Skeletal muscle satellite cell (primary cell): Measurements from ENCODE around the gene UBQLN3.

Experiments used
- H3K27me3 ChIP-seq: 2 replicates; pipeline ENCODE4 v1.7.0; 2013; ENCODE audit warnings: low read length; ENCODE audit not compliant: control insufficient read depth, insufficient read depth
- H3K36me3 ChIP-seq: 2 replicates; pipeline ENCODE4 v1.7.0; 2013; ENCODE audit warnings: mild to moderate bottlenecking, control low read depth, low read length; ENCODE audit not compliant: insufficient read depth
- H3K4me1 ChIP-seq: 2 replicates; pipeline ENCODE4 v1.7.0; 2013; ENCODE audit warnings: low read length; ENCODE audit not compliant: control insufficient read depth, insufficient read depth
- H3K4me2 ChIP-seq: 2 replicates; pipeline ENCODE4 v1.7.0; 2013; ENCODE audit warnings: mild to moderate bottlenecking, low read length
- H3K4me3 ChIP-seq: 2 replicates; pipeline ENCODE4 v1.7.0; 2013; ENCODE audit warnings: low read length
- H3K9ac ChIP-seq: 2 replicates; pipeline ENCODE4 v1.7.0; 2013; ENCODE audit warnings: mild to moderate bottlenecking, low read depth, low read length, moderate library complexity
- H3K9me3 ChIP-seq: replicated peaks from 2 replicates; pipeline ENCODE4 v1.7.0; 2013; ENCODE audit warnings: mild to moderate bottlenecking, control low read depth, low read length

The UBQLN3 gene

DNA sequence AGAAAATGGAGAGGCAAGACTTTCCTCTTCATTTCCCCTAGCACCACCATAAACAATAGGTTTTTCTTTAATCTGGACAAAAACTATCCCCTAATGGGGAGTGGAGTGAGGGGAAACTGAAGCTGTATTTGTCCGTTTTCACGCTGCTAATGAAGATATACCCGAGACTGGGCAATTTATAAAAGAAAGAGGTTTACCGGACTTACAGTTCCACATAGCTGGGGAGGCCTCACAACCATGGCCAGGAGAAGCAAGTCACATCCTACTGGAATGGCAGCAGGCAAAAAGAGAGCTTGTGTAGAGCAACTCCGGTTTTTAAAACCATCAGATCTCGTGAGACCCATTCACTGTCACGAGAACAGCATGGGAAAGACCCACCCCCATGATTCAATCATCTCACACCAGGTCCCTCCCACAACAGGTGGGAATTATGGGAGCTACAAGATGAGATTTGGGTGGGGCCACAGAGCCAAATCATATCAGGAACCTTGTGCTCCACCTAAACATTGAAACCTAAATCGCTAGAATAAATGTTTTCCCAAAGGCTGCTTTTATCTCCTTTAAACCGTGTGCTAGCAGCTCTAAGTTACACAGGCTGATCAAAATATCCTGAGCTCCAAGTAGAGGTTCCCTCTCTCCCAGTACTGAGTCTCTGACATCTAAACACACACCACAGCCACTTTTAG is 4.3 kb downstream of the UBQLN3 start:
- Histone ChIP-seq H3K36me3 (no peaks in the 10 kb centered on the region), H3K9me3 (no peaks in the 10 kb centered on the region), H3K9ac (no peak overlapping the region), H3K4me2 (no peak overlapping the region), H3K4me3 (no peak overlapping the region), H3K4me1 (no peaks in the 10 kb centered on the region), H3K27me3 (peaks cover 9% of the 10 kb centered on the region)

DNA sequence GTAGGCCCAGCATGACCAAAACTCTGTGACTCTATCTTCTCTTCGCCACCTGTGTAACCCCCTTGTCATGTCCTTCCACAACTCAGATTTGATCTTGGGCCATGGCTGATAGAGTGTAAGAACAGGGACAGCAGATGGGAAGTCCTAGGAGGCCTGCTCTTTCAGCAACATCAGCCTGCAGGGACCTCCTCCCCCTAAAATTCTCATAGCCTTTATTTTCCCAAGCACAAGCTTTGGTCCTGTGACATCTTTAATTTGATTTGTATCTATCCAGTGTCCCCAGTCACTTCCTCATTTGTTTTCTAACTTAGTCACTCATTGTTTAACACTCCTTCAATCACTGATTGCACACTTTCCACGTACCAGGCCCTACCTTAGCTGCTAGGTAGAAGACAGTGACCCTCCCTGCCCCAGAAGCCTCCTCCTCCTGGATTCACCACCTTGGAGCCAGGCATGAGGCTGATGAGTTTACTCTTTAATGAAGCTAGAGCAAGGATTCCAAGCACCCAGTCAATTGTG is 5.3 kb downstream of the UBQLN3 start:
- Histone ChIP-seq H3K4me3 (no peak overlapping the region), H3K9ac (no peak overlapping the region), H3K9me3 (no peaks in the 10 kb centered on the region), H3K4me2 (no peak overlapping the region), H3K4me1 (no peaks in the 10 kb centered on the region), H3K27me3 (peaks cover 9% of the 10 kb centered on the region), H3K36me3 (no peaks in the 10 kb centered on the region)

DNA sequence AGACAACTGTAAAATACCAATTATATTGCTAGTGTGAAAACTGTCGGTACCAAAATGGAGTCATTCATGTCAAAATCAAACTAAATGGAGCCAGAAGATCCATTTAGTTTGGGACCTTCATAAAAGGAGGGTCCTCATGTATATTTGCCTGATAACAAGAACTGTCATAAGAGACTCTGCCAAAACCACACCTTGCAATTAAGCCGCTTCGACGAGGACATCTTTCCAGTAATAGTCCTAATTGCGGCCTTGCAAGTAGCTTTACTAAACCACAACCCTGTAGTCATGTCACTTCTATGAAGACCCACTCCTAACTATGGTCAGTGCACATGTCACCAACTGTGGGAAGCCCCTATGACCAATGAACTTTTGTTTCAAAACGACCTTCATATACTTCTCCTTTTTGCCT is 9.4 kb downstream of the UBQLN3 start:
- Histone ChIP-seq H3K4me2 (no peak overlapping the region), H3K27me3 (no peaks in the 10 kb centered on the region), H3K4me3 (no peak overlapping the region), H3K36me3 (no peaks in the 10 kb centered on the region), H3K4me1 (no peaks in the 10 kb centered on the region), H3K9ac (no peak overlapping the region), H3K9me3 (no peaks in the 10 kb centered on the region)

DNA sequence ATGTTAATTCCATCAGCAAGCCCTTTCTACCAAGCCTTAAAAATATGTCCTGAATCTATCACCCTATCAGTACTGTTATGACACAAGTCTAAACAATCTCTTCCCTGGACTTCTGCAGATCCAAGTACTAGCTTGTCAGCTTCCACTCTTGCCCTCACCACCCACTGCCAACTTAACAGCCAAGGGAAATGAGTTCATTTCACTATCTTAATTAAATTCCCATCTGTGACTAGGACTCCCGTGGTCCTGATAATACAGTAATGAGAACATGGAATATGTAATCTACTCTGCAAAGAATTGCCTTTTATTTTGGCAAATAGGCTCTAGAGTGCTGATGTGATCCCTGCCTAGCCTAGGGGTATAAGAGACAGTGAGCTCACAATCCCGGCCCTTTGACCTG is 10.1 kb downstream of the UBQLN3 start:
- H3K9me3 ChIP-seq = no peaks in the 10 kb centered on the region
- no peak overlapping the region for H3K9ac ChIP-seq
- no peak overlapping the region for H3K4me3 ChIP-seq
- H3K4me1 ChIP-seq = no peaks in the 10 kb centered on the region
- H3K36me3 ChIP-seq = no peaks in the 10 kb centered on the region
- no peaks in the 10 kb centered on the region for H3K27me3 ChIP-seq
- H3K4me2 ChIP-seq = no peak overlapping the region

DNA sequence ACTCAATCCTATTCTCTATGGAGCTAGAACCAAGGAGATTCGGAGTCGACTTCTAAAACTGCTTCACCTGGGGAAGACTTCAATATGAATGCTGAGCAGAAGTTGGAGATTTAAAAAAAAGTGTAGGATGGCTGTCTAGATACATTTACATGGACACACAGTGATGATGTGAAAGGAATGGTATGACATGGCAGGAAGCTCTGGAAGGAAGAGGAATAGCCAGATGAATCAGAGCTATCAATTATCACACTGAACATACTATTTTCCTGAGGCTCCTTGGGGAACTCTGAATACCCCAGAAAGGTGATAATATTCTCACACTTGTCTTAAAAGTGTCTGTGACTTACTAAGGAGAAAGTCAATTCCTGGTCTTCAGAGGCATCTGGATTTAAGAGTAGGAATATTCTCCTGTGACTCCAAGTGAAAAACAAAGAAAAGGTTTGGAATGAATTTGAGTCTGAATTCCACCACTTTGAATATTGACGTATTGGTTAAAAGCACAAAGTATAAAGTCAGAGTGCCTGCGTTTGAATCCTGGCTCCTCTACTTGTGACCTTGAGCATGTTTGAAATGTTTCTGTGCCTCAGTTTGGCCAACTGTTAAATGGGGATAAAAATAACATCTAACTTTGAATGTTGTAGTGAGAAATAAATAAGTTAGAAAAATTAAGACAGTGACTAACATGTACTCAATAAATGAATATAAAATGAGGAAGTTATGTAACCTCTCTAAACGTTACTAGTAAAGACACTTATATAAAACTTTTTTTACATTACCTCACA is 20.0 kb downstream of the UBQLN3 start:
- Histone ChIP-seq H3K9me3 (no peaks in the 10 kb centered on the region), H3K4me1 (no peaks in the 10 kb centered on the region)

DNA sequence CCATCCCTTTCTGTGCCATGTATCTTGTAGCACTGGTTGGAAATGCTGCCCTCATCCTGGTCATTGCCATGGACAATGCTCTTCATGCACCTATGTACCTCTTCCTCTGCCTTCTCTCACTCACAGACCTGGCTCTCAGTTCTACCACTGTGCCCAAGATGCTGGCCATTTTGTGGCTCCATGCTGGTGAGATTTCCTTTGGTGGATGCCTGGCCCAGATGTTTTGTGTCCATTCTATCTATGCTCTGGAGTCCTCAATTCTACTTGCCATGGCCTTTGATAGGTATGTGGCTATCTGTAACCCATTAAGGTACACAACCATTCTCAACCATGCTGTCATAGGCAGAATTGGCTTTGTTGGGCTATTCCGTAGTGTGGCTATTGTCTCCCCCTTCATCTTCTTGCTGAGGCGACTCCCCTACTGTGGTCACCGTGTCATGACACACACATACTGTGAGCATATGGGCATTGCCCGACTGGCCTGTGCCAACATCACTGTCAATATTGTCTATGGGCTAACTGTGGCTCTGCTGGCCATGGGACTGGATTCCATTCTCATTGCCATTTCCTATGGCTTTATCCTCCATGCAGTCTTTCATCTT is 20.9 kb downstream of the UBQLN3 start:
- Histone ChIP-seq H3K36me3 (no peaks in the 10 kb centered on the region), H3K9me3 (no peaks in the 10 kb centered on the region), H3K4me1 (no peaks in the 10 kb centered on the region), H3K4me3 (no peak overlapping the region), H3K27me3 (no peaks in the 10 kb centered on the region), H3K4me2 (no peak overlapping the region), H3K9ac (no peak overlapping the region)

More for the DNA sequence above, 20.0 kb downstream of the UBQLN3 start:
- Histone ChIP-seq H3K4me3 (no peak overlapping the region), H3K36me3 (no peaks in the 10 kb centered on the region), H3K27me3 (no peaks in the 10 kb centered on the region), H3K9ac (no peak overlapping the region), H3K4me2 (no peak overlapping the region)

DNA sequence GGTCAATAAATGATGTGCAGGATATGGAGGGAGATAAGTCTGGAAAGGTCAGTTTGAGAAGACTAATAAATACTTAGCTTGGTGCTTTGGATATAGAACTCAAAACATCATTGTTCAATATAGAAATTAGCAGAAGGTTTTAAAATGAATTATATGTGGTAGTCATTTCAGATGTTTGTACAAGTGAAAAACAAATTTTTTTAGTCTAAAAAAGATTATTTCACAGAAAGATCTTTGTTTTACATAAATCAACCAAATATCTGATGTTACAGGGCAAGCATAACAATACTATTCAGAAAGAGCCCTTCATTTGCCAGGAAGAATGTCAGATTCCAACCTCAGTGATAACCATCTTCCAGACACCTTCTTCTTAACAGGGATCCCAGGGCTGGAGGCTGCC is 21.4 kb downstream of the UBQLN3 start, which contains the start of gene OR52D1:
Gene OR52D1, plus strand, starts transcription at position 301 of the 400 bp plus-strand sequence. Its CDS starts 22 bp downstream, at position 323.
- no peaks in the 10 kb centered on the region for H3K36me3 ChIP-seq
- no peak within 1 kb of the TSS for H3K9ac ChIP-seq
- no peaks in the 10 kb centered on the region for H3K9me3 ChIP-seq
- no peaks in the 10 kb centered on the region for H3K4me1 ChIP-seq
- H3K4me2 ChIP-seq = no peak within 1 kb of the TSS
- no peak within 1 kb of the TSS for H3K4me3 ChIP-seq
- no peaks in the 10 kb centered on the region for H3K27me3 ChIP-seq

DNA sequence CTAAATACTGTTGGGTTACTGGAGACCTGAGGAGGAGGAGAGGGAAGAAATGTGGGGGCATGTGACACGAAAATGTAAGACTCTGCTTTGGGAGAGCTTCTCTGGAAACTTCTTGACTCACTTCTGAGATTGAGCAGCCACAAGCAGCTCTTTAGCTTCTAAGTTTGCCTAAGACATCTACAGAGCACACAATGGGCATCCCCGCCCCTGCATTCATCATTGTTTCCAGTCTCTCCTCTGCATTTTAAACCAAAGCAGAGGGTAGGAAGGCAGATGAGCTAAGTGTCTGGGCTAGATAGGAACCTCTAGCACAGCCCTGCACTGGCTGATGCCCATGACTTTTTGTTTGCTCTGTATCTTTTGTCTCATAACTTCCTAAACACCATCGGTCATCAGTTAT is 23.3 kb downstream of the UBQLN3 start:
- no peaks in the 10 kb centered on the region for H3K27me3 ChIP-seq
- no peaks in the 10 kb centered on the region for H3K9me3 ChIP-seq
- H3K36me3 ChIP-seq = no peaks in the 10 kb centered on the region
- H3K4me1 ChIP-seq = no peaks in the 10 kb centered on the region
- H3K4me3 ChIP-seq = no peak overlapping the region
- H3K9ac ChIP-seq = no peak overlapping the region
- no peak overlapping the region for H3K4me2 ChIP-seq

DNA sequence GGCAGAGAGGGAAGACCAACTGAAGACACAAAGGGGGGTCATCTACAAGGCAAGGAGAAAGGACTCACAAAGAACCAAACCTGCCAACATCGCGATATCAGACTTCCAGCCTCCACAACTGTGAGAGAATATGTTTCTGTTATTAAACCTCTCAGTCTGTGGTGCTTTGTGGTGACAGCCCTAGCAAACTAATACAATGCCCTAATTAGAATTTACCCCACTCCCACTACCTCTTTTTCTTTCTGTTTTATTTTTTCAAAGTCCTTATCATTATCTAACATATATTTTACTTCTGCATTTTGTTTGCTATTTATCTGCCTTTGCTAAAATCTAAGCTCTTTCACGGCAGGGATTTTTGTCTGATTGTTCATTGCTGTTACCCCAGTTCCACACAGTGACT is 23.8 kb downstream of the UBQLN3 start:
- no peaks in the 10 kb centered on the region for H3K9me3 ChIP-seq
- no peaks in the 10 kb centered on the region for H3K27me3 ChIP-seq
- no peak overlapping the region for H3K9ac ChIP-seq
- H3K4me1 ChIP-seq = no peaks in the 10 kb centered on the region
- H3K36me3 ChIP-seq = no peaks in the 10 kb centered on the region
- H3K4me3 ChIP-seq = no peak overlapping the region
- H3K4me2 ChIP-seq = no peak overlapping the region

DNA sequence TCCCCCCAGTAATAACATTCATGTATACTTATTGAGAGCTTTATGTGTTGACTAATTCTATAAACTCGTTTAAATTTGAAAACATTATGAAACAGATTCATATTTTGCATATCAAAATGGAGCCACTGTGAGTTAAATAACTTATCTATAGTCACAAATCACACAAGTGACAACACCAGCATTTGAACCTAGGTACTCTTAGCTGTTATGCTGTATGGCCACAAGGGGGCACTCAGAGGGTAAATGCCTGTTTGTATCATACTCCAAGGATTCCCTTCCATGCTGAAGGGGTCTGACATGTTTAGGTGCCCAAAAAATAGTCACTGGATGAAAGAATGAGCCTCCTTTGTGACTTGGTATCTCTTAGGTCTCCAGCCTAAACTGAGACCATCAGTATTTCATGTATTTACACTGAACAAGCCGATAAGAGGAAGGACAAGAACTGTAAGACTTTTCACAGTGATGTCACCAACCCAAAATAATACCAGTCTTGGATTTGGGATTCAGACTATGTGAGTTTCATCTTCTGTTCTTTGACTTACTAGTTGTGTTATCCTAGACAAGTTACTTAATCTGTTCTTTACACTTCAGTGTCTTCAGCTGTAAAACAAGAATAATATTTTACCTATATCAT is 33.5 kb downstream of the UBQLN3 start:
- H3K4me3 ChIP-seq = no peak overlapping the region
- H3K4me2 ChIP-seq = no peak overlapping the region
- H3K9me3 ChIP-seq = no peaks in the 10 kb centered on the region
- peaks cover 12% of the 10 kb centered on the region for H3K27me3 ChIP-seq
- H3K4me1 ChIP-seq = no peaks in the 10 kb centered on the region
- H3K36me3 ChIP-seq = no peaks in the 10 kb centered on the region
- no peak overlapping the region for H3K9ac ChIP-seq

DNA sequence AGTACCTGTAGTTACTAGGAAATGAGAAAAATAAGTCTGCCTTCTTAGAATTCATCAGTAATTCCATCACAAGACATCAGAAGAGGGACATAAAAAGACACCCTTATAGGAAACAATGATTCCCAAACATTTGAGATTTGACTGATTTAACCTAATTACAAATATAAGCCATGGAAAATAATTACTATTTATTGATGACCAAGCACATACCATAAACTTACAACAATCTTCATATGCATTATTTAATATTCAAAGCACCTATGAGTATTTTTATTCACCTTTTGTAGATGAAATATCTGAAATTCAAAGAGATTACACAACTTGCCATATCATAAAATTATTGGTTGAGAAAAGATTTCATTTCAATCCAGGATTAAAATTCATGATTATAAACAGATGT is 35.8 kb downstream of the UBQLN3 start:
- H3K9me3 ChIP-seq = no peaks in the 10 kb centered on the region

More for the DNA sequence above, 35.8 kb downstream of the UBQLN3 start:
- H3K4me1 ChIP-seq = no peaks in the 10 kb centered on the region
- no peaks in the 10 kb centered on the region for H3K36me3 ChIP-seq
- H3K4me3 ChIP-seq = no peak overlapping the region
- H3K27me3 ChIP-seq = peaks cover 12% of the 10 kb centered on the region
- no peak overlapping the region for H3K9ac ChIP-seq
- H3K4me2 ChIP-seq = no peak overlapping the region
